Measurements from ENCODE around the gene CASP3.
"Not testable (repeated sequence)": the region's sequence is repeated elsewhere in the genome, so short reads cannot be mapped to it uniquely, and the experiment has no call there.

CASP3 gene

DNA sequence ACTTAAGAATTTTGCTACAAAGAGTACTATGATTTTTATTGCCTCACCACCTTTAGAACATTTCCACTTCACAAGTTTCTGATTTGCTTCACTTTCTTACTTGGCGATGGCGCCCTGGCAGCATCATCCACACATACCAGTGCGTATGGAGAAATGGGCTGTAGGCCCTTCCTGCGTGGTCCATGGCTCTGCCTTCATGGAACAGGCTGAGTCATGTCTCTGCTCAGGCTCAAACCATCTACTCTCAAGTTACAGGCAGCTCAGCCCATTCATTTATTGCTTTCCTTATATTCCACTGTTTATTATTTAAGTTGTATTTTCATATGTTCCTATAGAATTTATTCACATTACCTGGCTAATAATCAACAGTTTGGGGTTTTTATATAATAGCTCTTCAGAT, 21.1 kb downstream of the CASP3 start:
- DNase-seq = no peak

DNA sequence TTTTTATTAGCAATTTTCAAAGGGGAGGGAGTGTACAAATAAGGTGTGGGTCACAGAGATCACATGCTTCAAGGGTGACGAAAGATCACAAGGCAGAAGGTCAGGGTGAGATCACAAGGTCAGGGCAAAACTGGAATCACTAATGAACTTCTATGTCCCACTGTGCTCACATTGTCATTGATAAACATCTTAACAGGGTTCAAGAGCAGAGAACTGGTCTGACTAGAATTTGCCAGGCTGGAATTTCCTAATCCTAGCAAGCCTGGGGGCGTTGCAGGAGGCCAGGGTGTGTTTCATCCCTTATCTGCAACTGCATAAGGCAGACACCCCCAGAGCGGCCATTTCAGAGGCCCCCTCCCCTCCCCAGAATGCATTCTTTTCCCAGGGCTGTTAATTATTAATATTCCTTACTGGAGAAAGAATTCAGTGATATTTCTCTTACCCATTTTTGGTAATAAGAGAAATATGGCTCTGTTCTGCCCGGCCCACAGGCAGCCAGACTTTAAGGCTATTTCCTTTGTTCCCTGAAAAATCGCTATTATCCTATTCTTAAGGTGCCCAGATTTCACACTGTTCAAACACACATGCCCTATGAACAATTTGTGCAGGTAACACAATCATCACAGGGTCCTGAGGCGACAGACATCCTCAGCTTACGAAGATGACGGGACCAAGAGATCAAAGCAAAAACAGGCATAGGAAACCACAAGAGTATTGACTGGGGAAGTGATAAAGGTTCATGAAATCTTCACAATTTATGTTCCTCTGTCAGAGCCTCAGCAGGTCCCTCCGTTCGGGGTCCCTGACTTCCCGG, 23.3 kb downstream of the CASP3 start:
- not testable (repeated sequence) for DNase-seq

DNA sequence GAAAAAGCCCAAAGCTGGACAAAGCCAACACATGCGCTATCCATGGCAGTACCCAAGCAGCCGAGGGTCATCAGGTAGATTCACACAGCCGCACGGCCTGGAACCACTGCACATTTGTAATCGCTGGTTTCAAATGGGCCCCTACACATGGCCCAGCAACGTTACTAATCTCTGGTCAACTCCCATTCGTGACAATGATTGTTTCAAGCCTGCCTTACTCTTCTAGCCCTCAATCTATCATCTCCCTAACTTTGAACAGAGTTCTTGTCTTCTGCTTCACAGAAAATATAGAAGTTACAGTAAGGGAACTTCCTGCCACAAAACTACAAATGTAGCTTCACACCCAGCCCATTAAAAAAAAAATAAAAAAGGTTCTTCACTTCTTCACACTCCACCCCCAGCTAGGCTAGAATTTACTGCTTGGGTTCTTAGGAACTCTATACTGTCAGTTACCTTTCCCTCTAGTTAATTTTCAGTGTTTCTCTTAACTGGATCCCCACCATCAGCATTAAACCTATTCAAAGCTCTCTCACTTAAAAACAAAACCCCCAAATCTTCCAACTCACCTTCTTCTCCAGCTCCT, 24.2 kb downstream of the CASP3 start:
- DNase-seq = no peak

DNA sequence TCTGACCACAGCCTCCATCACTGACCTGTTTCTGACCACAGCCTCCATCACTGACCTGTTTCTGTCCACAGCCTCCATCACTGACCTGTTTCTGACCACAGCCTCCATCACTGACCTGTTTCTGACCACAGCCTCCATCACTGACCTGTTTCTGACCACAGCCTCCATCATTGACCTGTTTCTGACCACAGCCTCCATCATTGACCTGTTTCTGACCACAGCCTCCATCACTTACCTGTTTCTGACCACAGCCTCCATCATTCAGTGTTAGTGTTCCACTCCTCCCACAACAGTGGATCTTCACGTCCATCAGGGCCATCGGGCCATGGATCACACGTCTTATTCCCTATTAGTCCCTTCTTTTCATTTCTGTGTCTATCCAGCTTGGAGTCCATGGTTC, 24.7 kb downstream of the CASP3 start:
- DNase-seq = not testable (repeated sequence)

DNA sequence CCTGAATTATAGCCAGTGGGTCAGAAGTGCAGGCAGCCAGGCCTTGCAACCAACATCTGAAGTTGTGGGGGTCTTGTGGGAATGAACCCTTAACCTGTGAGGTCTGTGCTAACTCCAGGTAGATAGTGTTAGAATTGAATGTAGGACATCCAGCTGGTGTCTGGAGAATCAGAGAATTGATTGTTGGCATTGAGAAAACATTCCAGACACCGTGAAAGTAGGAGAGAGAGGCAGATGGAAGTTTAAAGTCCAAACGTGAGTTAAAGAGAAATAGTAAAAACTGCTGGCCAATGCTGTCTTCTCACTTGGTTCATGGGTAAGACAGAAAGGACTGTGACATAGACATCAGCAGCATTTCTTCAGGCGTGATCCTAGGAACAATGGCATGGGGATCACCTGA, 27.7 kb downstream of the CASP3 start:
- DNase-seq = no peak

DNA sequence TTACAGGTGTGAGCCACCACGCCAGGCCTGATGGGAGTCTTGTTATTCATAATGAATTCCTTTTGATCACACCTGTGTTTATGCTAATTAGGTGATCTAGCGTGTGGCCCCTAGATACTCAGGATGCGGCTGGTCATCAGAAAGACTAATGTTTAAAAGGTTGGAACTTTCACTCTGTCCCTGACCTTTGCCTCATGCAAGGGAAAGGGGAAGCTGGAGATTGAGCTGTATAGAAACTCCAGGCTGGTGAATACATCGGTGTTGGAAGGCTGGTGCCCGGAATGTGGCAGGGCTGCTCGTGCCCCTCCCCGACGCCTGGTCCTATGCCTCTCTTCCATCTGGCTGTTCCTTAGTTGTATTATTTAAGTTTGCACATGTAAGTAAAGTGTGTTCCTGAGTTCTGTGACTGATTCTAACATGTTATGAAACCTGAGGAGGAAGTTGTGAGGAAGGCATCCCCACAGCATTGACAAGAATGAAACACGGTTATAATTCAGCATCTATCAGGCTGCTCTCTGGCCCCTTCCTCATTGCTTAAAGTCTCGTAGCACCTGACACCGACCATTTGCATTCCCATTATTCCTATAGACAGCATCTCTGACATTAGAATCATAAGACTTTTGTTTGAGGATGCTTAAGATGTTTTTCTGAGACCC, 28.9 kb downstream of the CASP3 start:
- DNase-seq = no peak

DNA sequence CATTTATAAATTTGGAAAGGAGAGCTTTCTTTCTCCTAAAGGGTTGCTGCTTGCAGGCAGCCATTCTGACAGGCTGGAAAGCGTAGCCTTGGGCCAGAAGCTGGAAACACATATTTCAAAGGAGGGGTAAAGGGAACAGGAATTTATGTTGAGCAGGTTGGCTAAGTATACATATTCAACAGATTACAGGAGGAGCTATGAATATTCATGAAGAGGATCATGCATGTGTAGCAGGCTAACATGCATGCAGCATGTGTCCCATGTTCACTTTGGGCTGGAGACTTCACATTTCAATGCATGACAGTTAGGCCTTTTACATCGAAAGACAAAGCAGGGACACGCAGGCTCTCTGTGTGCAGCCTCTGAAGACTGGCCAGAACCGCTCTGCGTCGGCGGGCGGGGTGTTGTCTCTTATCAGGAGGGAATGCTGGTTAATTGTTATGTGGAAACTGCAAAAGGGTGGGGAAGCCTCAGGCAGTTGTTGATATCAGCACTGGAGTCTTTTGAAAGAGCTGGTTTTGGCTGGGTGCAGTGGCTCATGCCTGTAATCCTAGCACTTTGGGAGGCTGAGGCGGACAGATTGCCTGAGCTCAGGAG, 31.5 kb downstream of the CASP3 start:
- no peak for DNase-seq

DNA sequence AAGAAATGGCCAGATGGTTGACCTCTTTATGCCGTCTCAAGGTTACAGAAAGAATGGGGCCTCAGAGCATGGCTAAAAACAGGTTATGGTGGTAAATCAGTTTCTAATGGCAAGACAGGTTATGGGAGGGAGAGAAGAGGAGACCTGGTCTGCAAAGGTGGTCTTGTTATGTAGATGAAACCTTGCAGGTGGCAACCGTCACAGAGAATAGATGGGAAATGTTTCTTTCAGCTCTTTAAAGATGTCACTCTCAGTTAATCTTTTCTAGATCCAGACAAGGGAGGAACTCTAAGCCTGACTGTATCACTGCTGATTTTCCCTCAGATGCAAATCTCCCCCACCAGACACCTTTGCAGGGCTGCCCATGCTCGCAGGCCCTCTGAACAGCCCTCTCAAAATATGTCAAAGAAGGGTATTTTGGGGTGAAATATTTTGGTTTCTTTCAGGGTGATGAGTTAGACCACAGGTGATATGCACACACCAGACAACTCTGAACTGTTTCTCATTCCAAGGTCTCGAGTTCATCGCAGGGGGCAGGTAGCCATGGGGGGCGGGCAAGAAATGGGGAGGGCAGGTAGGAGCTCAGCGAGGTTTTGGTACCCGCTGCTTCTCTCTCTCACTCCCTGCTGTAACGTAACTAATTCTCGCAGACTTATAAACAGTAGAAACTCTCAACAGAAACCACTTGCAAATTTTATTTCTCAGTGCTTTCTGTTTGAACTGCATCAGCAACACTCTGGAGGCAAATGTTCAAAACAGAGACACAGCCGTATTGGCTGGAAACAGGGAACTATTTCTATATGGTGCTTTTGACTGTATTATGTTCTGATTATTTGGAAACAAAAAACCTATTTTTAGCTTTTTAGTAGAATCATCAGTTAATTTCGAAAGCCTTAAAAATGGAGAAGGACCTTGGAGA, 32.4 kb downstream of the CASP3 start:
- DNase-seq = no peak

DNA sequence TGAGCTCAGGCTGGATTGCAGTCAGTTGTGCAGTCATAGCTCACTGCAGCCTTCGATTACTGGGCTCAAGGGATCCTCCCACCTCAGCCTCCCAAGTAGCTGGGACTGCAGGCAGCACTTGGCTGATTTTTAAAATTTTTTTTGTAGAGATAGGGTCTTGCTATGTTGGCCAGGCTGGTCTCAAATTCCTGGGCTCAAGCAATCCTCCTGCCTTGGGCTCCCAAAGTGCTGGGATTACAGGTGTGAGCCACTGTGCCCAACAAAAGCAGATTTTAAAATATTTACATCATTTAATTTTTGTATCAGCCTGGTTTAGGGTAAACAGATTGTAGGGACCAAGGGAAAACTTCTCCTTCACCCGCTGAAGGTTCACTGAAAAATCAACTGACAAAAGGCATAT, 33.1 kb downstream of the CASP3 start:
- DNase-seq = not testable (repeated sequence)

DNA sequence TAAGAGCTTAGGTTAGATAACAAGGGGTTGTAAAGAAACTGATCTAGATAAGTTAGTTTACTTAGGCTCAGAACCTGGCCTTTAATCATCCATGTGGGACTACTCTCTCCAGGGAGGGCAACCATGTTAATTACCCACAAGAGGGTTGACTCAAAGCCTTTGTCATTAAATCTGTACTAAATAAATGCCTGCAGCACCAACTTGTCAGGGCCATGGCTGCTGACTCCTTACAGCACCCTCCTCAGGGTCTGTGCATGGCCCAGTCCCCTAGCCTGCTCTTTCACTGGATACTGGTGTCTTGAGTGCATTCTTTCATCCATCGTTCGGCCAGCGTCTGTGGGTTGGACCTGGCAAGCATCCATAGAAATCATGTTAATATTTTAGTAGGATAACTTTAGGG, 34.7 kb downstream of the CASP3 start:
- DNase-seq = no peak

DNA sequence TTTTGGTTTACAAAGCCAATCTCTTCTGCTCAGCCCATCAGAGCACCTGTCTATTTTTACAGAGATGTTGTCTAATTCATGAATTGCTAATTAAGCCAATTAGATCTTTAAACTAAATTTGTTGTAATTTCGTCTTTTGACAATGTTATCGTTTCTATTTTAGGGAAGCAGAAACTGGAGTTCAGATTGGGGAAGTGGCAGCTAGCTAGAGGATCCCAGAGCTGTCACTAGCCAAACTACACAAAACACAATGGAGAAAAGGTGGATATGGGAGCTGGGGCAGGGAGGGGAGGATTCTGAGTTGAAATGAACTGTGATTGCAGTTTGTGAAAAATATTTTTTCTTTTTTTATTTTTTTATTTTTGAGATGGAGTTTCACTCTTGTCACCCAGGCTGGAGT, 35.8 kb downstream of the CASP3 start:
- DNase-seq = no peak

DNA sequence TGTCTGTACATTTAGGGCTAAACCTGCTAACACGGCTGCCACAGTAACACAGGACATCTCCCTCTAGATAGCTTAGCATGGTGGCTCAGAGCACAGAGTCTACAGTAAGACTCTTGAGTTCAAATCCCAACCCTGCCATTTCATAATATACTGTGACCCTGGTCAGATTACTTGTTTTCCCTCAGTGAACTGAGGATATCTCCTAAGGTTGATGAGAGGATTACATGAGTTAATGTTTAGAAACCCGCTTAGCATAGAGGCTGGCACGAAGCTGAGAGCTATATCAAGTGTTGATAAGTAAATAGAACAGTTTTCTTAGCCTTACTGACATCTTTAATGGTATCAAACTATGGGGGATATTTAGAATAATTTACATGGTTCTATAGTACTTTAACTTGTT, 37.2 kb downstream of the CASP3 start:
- no peak for DNase-seq

DNA sequence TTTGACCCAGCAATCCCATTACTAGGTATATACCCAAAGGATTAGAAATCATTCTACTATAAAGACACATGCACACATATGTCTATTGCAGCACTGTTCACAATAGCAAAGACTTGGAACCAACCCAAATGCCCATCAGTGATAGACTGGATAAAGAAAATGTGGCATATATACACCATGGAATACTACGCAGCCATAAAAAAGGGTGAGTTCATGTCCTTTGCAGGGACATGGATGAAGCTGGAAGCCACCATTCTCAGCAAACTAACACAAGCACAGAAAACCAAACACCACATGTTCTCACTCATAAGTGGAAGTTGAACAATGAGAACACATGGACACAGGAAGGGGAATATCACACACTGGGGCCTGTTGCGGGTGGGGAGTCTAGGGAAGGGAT, 41.8 kb downstream of the CASP3 start:
- DNase-seq = not testable (repeated sequence)

DNA sequence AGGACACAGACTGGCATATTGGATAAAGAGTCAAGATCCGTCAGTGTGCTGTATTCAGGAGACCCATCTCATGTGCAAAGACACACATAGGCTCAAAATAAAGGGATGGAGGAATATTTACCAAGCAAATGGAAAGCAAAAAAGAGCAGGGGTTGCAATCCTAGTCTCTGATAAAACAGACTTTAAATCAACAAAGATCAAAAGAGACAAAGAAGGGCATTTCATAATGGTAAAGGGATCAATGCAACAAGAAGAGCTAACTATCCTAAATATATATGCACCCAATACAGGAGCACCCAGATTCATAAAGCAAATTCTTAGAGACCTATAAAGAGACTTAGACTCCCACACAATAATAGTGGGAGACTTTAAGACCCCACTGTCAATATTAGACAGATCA, 46.4 kb downstream of the CASP3 start:
- DNase-seq = not testable (repeated sequence)

DNA sequence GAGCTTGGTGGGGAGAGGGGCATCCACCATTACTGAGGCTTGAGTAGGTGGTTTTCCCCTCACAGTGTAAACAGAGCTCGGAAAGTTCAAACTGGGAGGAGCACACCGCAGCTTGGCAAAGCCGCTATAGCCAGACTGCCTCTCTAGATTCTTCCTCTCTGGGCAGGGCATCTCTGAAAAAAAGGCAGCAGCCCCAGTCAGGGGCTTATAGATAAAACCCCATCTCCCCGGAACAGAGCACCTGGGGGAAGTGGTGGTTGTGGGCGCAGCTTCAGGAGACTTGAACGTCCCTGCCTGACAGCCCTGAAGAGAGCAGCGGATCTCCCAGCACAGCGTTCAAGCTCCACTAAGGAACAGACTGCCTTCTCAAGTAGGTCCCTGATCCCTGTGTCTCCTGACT, 48.3 kb downstream of the CASP3 start:
- not testable (repeated sequence) for DNase-seq

DNA sequence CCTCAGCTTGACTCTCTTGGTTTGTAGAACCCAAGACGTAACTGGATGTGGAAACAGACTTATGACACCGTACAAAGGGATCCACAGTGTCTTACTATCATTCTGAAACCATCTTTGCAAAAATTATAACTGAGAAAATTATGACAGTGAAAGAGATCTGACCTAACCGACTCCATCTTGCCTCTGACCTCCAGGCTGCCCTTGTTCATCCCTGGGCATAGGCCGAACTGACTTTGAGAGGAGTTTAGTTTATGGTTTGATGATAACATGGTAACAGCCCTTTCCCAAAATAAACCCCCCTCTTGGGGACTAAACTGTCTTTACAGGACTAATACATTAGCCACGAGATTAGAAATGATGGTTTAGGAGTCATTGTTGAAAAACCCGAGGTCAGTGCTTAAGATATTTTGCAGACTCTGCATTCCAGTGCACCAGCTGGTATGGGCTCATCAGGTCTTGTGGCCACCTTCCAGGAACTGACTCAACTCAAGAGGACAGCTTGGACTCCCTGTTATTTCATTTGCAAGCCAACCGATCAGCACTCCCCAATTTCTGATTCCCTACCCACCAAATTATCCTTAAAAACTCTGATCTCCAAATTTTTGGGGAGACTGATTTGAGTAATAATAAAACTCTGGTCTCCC, 49.6 kb downstream of the CASP3 start:
- no peak for DNase-seq

DNA sequence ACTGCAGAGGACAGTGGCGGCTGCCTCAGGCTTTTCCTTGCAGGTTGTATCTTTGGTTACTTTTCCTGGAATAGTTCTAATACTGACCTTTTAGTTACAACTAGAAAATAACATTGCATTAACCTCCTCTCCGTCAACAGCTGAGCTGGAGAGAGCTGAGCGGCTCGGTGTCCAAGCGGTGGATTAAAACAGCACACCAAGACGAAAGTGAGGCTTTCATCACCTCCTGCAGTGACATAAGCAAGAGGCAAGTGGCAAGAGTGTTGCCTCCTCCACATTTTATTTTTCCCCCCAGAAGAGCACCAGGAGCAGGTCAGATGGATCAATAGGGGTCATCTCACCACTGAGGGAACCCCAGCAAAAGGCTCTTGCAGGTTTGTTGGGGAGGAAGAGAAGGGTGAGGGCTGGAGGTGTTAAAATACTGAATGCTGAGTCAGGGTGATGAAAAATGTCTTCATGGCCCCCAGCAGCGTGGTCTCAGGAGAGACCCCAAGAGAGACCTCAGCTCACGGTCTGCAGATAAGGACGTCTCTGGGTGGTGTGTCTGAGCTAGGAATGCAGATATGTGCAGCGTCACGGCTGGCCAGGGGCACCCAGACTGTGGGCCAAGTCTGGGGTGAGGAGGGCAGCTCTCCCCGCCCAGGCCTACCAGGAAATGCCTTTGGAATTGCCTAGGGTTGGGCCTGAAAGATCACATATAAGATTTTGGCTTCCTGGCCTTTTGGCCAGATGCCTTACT, 50.3 kb downstream of the CASP3 start:
- no peak for DNase-seq

DNA sequence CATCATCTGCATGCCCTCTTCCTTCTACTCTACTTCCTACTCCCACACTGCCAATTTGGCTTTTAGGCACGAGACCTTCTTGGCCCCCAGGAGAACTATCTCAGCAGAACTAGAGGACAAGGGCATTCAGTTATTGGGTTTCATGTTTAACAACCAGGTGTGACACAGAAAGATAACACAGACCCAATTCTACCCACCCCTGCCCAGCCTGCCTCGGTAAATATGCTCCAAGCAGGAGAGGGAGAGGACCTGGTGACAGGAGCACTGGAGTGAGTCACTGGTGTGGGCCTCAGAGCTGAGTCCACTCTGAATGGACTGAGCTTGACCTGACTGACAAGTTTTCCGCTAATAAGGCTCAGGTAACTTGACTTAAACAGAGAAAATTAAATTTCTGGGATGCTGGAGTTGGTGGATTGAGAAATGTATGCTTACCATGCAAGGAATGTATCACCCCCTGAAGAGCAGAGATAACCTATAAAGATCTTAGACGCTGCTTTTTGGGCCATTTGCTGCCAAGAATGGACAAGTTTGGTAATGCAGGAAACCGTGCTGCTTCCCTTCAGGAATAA, 52.5 kb downstream of the CASP3 start:
- DNase-seq = no peak

DNA sequence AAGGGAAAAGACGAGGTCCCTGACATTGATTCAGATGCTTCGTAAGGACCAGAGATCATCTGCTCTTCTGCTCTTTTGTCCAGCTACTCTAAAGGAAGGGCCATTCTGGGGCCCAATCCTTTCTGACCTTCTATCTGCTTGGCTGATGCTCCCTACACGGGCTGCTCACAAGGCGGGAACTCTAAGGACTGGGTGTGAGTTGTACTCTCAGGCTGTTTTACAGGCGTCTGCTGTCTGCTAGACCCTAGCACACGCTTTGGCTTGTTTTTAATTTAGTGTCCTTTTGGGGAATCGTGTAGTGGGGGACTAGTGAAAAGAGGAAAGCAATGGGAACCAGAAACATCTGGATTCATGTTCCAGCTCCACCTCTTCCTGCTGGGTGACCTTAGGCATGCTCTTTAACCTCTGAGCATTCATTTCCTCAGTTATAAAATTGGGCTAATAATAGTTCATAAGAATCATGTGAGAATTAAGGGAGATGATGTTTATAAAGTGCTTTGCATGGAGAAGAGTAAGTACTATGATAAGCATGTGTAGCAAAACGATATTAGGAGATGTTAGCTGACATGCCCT, 53.1 kb downstream of the CASP3 start:
- no peak for DNase-seq

DNA sequence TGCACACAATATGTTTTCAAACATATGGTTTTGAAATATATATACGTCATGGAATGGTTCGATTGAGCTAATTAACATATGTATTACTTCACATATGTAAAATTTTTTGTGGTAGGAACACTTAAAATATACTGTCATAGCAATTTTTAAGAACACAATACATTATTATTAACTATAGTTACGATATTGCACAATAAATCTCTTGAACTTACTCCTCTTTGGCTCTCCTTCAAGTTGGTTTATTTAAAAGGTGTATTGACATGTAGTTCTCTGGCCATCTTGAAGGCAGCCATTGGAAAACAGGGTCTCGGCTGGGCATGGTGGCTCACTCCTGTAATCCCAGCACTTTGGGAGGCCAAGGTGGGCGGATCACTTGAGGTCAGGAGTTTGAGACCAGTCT, 53.8 kb downstream of the CASP3 start:
- no peak for DNase-seq

DNA sequence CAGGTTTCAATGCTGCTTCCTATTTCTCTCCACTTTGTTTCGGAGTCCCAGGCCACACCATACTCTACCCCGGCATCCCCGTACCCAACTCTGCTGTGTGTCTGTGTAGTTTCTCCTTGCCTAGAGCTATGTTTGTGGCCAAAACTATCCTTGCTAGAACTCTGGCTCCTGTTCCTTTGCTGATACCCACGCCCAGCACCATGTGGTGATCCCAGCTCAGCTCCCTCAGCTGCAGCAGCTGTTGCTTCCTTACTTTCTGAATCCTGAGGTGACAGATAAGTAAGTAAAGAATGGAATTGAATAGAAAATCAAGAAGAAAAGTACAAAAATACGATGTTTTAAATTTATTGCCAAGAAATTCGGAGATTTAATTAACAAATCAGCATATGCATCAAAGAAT, 55.8 kb downstream of the CASP3 start:
- no peak for DNase-seq

All from activated effector memory CD4-positive, alpha-beta T cell treated with Interleukin-2 at 50 U/mL for 16 hours (primary cell).